ENCODE data around the gene MRPL40. TPM values are rescaled to one million over a fixed set of nuclear protein-coding genes. Genes with fewer than 3 reads are reported as not detected.

Gene MRPL40
- total and polyA plus RNA-seq, 10 of the 15 experiments (the other 5 are each of a cell fraction or from before 2014, with no cell fraction given): 41.2 to 207 (median 69.1) TPM

DNA sequence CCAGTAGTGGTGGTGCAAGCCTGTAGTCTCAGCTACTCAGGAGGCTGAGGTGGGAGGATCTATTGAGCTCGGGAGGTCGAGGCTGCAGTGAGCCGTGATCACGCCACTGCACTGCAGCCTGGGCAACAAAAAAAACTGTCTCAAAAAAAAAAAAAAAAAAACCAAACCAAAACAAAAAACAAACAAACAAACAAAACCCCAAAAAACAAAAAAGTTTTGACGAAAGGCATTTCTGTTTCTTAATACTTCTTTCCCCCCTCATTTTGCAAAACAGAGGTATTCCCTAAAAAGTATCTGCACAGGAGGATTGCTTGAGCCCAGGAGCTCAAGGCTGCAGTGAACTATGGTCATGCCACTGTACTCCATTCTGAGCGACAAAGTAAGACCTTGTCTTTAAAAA lies 12.0 kb upstream of the MRPL40 start:
- FAIRE-seq: no peak
- 67% methylated on average over 6 of the region's 6 CpGs for WGBS (ENCODE audit: insufficient coverage, insufficient replicate concordance, low lambda C conversion rate, missing lambda C conversion rate)
- ChIA-PET POLR2A (interaction anchor here (0.7 to 1.7 kb wide), 3 partner anchors 11 to 323 kb away, joined by 3 to 5 read pairs (median 3); partner anchors contain the start of gene HIRA), CTCF (interaction anchor here (1.6 kb wide), 1 partner anchor 241 kb away, joined by 3 read pairs; no protein-coding TSS in a partner anchor), SMC1A (ENCODE audit: uncharacterized antibody, unreplicated experiment) (interaction anchor here (0.9 to 1.0 kb wide), 2 partner anchors 33 to 50 kb away, joined by 3 read pairs; no protein-coding TSS in a partner anchor), RAD21 (ENCODE audit: unreplicated experiment) (no interaction called here)
- peaks cover 75% of the 10 kb centered on the region for H3K79me2 ChIP-seq (ENCODE audit: control insufficient read depth, insufficient read depth, low read length)
- no TSS peak for BruUV-seq (replicated peaks)
- TF ChIP-seq NFYA (IDR thresholded peaks at IDR 0.05; ENCODE audit: borderline replicate concordance, low read depth, low read length): no peak
- TF ChIP-seq SRF (IDR thresholded peaks at IDR 0.05; ENCODE audit: low read depth in 2 of 2, low read length in 2 of 2): no peak
- TF ChIP-seq SREBF2 (IDR thresholded peaks at IDR 0.05; ENCODE audit: low read length): no peak
- no peak for TF ChIP-seq SUPT20H (IDR thresholded peaks at IDR 0.05; ENCODE audit: borderline replicate concordance, control insufficient read depth, low read depth, low read length)
- no peak for TF ChIP-seq ZZZ3 (IDR thresholded peaks at IDR 0.05; ENCODE audit: control insufficient read depth, insufficient read length, low read depth)
- TF ChIP-seq, protein P1, sequence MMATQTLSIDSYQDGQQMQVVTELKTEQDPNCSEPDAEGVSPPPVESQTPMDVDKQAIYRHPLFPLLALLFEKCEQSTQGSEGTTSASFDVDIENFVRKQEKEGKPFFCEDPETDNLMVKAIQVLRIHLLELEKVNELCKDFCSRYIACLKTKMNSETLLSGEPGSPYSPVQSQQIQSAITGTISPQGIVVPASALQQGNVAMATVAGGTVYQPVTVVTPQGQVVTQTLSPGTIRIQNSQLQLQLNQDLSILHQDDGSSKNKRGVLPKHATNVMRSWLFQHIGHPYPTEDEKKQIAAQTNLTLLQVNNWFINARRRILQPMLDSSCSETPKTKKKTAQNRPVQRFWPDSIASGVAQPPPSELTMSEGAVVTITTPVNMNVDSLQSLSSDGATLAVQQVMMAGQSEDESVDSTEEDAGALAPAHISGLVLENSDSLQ (IDR thresholded peaks at IDR 0.05): no peak
- TF ChIP-seq, protein P2, sequence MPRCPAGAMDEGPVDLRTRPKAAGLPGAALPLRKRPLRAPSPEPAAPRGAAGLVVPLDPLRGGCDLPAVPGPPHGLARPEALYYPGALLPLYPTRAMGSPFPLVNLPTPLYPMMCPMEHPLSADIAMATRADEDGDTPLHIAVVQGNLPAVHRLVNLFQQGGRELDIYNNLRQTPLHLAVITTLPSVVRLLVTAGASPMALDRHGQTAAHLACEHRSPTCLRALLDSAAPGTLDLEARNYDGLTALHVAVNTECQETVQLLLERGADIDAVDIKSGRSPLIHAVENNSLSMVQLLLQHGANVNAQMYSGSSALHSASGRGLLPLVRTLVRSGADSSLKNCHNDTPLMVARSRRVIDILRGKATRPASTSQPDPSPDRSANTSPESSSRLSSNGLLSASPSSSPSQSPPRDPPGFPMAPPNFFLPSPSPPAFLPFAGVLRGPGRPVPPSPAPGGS (IDR thresholded peaks at IDR 0.05; ENCODE audit: borderline replicate concordance, insufficient read depth, low read depth, low read length, poor library complexity, severe bottlenecking): no peak
- TF ChIP-seq IRF4 (IDR thresholded peaks at IDR 0.05; ENCODE audit: low read depth, low read length): no peak
- TF ChIP-seq ZNF207 (IDR thresholded peaks at IDR 0.05; ENCODE audit: borderline replicate concordance): no peak
- H3K4me1 ChIP-seq (ENCODE audit: control insufficient read depth, insufficient read depth, low read length): peaks cover 11% of the 10 kb centered on the region
- no peak overlapping the region for H2AFZ ChIP-seq (ENCODE audit: control insufficient read depth, low read depth, low read length)
- H3K9ac ChIP-seq (ENCODE audit: control insufficient read depth, insufficient read depth, low read length): no peak overlapping the region
- no peaks in the 10 kb centered on the region; the same call in 2 of the 3 replicates for H3K9me3 ChIP-seq (replicated peaks; ENCODE audit: control insufficient read depth, insufficient read depth, low read length)
- H4K20me1 ChIP-seq (ENCODE audit: control insufficient read depth, insufficient read depth): no peaks in the 10 kb centered on the region
- no peak for ATAC-seq
- in situ Hi-C loops (cut with MboI) (no loop called here), intact Hi-C loops (cut with micrococcal nuclease; ENCODE audit: unreplicated experiment) (loop anchor here (10.0 kb wide), 1 partner anchor 126 kb away; the partner anchor contains the start of gene CLTCL1)
- H3K27me3 ChIP-seq (replicated peaks in 1 of 2; ENCODE audit: control insufficient read depth in 2 of 2, insufficient read depth in 2 of 2, low read length in 1 of 2): no peaks in the 10 kb centered on the region
- H3K4me3 ChIP-seq: no peak overlapping the region
- H3K4me2 ChIP-seq (ENCODE audit: control insufficient read depth, insufficient read depth): no peak overlapping the region
- H3K27ac ChIP-seq (ENCODE audit: control insufficient read depth, insufficient read depth): 0 out of 2 replicates have a peak overlapping the region, but pooled peaks have one; percentile 18
- DNase-seq (ENCODE audit: low read depth, low spot score): no peak
- peaks cover 0 to 5% of the 10 kb centered on the region in 2 experiments; a peak in 1 of 4 replicates for H3K36me3 ChIP-seq (ENCODE audit: control insufficient read depth in 2 of 2, insufficient read depth in 2 of 2, low read length in 1 of 2)
